HFF-Myc (cell line): ENCODE results near the gene RET.
A peak's percentile ranks its signal among the peaks of the same experiment; 100 is the strongest.

Experiments
- DNase-seq: peaks from one replicate; pipeline ENCODE4 v3.0.0-alpha.2; 2011; ENCODE audit warnings: low read depth; ENCODE audit errors: extremely low read depth
- H3K4me3 ChIP-seq: replicated peaks from 2 replicates; pipeline ENCODE4 v1.5.1; 2011; ENCODE audit warnings: low read depth, mild to moderate bottlenecking, control low read depth, low read length
- TF ChIP-seq, protein P1 (sequence below): IDR thresholded peaks from 2 replicates; pipeline ENCODE4 v1.5.1; 2012; ENCODE audit warnings: mild to moderate bottlenecking, low read depth, low read length, control low read depth; ENCODE audit errors: missing control alignments

The RET gene

DNA sequence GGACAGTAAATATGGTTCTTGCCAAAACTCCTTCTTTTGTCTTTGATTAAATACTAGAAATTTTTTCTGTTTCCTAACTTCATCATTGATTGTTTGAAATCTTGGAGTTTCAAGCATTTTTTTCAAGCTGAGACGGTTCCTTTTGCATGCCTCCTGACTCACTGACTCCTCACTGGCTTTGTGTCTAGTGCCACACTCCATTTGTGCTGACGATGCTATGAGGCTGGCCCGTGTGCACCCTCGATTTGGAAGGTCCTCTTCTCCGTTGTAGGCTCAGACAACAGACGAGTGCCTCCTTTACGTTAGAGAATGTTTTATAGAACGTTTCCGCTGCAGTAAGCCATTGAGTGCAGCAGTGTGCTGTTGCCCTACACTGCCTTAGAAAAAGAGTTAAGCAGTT lies 50.6 kb downstream of the RET start:
- H3K4me3 ChIP-seq, result no peak overlapping the region
- no peak for DNase-seq
- TF ChIP-seq, protein P1, sequence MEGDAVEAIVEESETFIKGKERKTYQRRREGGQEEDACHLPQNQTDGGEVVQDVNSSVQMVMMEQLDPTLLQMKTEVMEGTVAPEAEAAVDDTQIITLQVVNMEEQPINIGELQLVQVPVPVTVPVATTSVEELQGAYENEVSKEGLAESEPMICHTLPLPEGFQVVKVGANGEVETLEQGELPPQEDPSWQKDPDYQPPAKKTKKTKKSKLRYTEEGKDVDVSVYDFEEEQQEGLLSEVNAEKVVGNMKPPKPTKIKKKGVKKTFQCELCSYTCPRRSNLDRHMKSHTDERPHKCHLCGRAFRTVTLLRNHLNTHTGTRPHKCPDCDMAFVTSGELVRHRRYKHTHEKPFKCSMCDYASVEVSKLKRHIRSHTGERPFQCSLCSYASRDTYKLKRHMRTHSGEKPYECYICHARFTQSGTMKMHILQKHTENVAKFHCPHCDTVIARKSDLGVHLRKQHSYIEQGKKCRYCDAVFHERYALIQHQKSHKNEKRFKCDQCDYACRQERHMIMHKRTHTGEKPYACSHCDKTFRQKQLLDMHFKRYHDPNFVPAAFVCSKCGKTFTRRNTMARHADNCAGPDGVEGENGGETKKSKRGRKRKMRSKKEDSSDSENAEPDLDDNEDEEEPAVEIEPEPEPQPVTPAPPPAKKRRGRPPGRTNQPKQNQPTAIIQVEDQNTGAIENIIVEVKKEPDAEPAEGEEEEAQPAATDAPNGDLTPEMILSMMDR, result no peak

DNA sequence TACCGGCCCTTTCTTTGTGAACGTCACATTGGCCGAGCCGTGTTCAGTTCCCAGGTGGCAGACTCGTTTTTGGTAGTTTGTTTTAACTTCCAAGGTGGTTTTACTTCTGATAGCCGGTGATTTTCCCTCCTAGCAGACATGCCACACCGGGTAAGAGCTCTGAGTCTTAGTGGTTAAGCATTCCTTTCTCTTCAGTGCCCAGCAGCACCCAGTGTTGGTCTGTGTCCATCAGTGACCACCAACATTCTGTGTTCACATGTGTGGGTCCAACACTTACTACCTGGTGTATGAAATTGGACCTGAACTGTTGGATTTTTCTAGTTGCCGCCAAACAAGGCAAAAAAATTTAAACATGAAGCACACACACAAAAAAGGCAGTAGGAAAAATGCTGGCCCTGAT lies 51.5 kb downstream of the RET start:
- TF ChIP-seq, protein P1, result no peak
- no peak overlapping the region for H3K4me3 ChIP-seq
- no peak for DNase-seq

DNA sequence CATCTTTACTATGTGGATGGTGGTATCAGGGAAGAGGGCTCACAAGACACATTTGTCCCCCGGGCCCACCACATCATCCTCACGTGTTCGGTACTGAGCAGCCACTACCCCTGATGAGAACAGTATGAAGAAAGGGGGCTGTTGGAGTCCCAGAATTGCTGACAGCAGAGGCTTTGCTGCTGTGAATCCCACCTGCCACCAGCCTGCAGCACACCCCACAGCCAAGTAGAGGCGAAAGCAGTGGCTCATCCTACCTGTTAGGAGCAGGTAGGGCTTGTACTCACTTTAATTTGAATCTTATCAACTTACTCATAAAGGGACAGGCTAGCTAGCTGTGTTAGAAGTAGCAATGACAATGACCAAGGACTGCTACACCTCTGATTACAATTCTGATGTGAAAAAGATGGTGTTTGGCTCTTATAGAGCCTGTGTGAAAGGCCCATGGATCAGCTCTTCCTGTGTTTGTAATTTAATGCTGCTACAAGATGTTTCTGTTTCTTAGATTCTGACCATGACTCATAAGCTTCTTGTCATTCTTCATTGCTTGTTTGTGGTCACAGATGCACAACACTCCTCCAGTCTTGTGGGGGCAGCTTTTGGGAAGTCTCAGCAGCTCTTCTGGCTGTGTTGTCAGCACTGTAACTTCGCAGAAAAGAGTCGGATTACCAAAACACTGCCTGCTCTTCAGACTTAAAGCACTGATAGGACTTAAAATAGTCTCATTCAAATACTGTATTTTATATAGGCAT lies 52.3 kb downstream of the RET start:
- DNase-seq, result peak; percentile 95
- H3K4me3 ChIP-seq, result no peak overlapping the region
- TF ChIP-seq, protein P1, result no peak

DNA sequence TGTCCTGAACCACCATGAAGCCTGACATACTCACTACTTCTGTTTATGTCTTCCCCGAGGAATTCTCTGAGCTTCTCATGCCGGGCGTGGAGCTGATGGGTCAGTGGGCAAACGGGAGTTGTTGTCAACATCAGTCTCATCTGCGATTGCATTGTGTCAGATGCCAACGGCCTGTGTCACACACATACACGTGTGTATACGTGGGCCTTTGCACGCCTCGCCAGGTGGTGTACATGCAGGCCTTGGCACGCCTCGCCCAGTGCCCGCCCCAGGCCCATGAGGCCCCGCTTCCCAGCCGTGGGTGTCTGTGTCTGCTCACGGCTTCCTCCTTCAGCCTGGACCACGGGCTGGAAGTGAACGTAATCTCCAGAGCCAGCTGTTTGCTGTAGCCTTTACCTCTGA lies 53.9 kb downstream of the RET start:
- H3K4me3 ChIP-seq, result no peak overlapping the region
- no peak for DNase-seq
- TF ChIP-seq, protein P1, result no peak

DNA sequence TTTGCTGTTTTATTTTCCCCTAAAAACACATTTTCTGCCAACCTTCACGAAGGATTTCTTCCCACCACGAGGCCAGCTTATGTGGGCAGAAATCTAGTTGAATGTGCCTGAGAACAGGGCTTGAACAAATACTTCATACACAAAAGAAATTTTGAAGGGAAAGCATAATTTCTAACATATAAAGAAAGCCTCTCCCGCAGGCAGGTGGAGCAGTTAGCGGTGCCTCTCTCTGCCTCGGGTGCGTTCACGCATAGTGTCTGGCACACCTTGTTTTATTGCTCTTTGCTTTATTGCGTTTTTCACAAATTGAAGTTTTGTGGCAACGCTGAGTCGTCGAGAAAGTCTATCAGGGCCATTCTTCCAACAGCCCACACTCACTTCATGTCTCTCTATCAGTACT lies 54.4 kb downstream of the RET start:
- TF ChIP-seq, protein P1, result no peak
- no peak for DNase-seq
- H3K4me3 ChIP-seq, result no peak overlapping the region

DNA sequence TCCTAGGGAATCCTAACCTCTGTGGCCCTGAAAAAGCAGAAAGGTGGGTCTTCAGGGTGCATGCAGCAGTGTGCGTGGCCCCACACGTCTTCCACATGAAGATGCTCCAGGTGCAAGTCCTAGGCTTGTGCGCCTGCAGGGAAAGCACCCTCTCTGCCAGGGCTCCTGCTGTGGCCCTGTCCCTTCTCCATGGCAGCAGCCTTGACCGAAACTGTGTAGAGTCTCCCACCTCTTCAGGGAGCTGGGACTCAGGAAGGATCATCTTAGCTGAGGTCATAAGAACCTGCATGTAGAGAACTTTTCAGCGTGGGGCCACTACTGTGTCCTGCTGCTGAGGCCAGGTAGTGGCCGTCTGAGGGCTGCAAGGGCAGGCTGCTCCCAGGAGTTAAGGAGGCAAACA lies 55.0 kb downstream of the RET start:
- no peak overlapping the region for H3K4me3 ChIP-seq
- TF ChIP-seq, protein P1, result no peak
- DNase-seq, result no peak
